Neural progenitor cell (in vitro differentiated cells): ENCODE results near the gene NDST1.

Experiments
- CTCF ChIP-seq: fragments of 200-600 bp; sonication (generic); IDR thresholded peaks from 2 replicates; pipeline ENCODE4 v1.5.1; 2017; ENCODE audit warnings: antibody characterized with exemption, mild to moderate bottlenecking
- EZH2 ChIP-seq: fragments of 200-600 bp; sonication (generic); IDR thresholded peaks from 2 replicates; pipeline ENCODE4 v1.6.1; 2017; ENCODE audit warnings: antibody characterized with exemption, mild to moderate bottlenecking, moderate library complexity
- EZH2phosphoT487 ChIP-seq: fragments of 200-600 bp; sonication (generic); IDR thresholded peaks from 2 replicates; pipeline ENCODE4 v1.6.1; 2017; ENCODE audit warnings: antibody characterized with exemption

GRCh38 chr5:150487199-150488061, 20.5 kb upstream of the NDST1 start:
- TF ChIP-seq CTCF: no peak
- TF ChIP-seq EZH2: no peak
- no peak for TF ChIP-seq EZH2phosphoT487
